Nephron (organoid): ENCODE data around the gene PNPO.

Source experiments
- H3K27ac Mint-ChIP-seq, 3 experiments: 2 replicates each; pipeline ENCODE4 v1.8.0; 2020; ENCODE audit warnings: mixed read lengths in 3 of 3, mild to moderate bottlenecking in 2 of 3, moderate library complexity in 1 of 3
- H3K27me3 Mint-ChIP-seq: 2 replicates; pipeline ENCODE4 v1.8.0; 2021; ENCODE audit warnings: low read depth, mild to moderate bottlenecking, moderate library complexity, mixed read lengths
- H3K36me3 Mint-ChIP-seq: 2 replicates; pipeline ENCODE4 v1.8.0; 2020; ENCODE audit warnings: low read depth, mixed read lengths
- H3K4me1 Mint-ChIP-seq: 2 replicates; pipeline ENCODE4 v1.8.0; 2020; ENCODE audit warnings: mixed read lengths
- H3K4me3 Mint-ChIP-seq, 3 experiments: 2 replicates each; pipeline ENCODE4 v1.8.0; 2020; ENCODE audit warnings: mild to moderate bottlenecking in 3 of 3, mixed read lengths in 3 of 3, moderate library complexity in 2 of 3
- H3K9me3 Mint-ChIP-seq: 2 replicates; pipeline ENCODE4 v1.8.0; 2020; ENCODE audit warnings: mixed read lengths
- TF ChIP-seq, protein P1 (sequence below), 3 experiments: fragments of 200-600 bp; sonication (generic); IDR thresholded peaks; one replicate each; pipeline ENCODE4 v1.5.0; 2021; ENCODE audit warnings: antibody characterized with exemption in 3 of 3; ENCODE audit not compliant: unreplicated experiment in 3 of 3

Gene PNPO

DNA sequence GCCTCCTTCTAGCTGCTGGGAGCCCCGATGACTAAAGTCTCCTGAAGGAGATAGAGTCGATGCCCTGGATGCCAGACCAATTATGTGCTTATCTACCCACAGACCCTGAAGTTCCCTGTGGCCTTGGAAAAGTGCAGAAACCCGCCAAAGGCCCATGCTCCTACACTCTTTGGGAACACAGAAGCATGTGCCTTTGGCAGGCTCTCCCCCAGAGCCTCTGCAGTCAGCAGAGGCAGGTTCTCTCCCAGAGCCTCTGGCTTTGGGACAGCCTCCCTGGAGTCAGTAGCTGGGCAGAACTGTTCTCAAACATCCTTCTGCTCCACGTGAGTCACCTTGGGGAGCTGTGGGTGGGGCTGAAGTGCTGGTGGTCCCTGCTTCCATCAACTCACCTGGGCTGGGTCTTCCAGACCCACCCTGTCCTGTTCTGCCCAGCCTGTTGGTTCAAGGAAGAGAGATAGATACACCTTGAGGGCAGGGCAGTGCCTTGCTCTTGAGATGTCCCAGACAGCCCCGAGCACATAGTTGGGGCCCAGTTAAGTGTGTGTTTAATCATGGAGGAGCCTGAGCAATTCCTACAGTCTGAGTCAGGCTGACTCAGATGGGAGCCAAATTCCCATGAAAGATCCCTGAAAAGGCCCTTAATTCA, 26.4 kb downstream of the PNPO start:
- Mint-ChIP-seq H3K27ac (peak overlapping the region in 2 of 3 experiments; percentile 25 to 61), H3K9me3 (no peaks in the 10 kb centered on the region), H3K4me3 (no peak overlapping the region), H3K36me3 (no peaks in the 10 kb centered on the region), H3K4me1 (peaks cover 22% of the 10 kb centered on the region), H3K27me3 (peaks cover 8% of the 10 kb centered on the region)
- TF ChIP-seq, protein P1, sequence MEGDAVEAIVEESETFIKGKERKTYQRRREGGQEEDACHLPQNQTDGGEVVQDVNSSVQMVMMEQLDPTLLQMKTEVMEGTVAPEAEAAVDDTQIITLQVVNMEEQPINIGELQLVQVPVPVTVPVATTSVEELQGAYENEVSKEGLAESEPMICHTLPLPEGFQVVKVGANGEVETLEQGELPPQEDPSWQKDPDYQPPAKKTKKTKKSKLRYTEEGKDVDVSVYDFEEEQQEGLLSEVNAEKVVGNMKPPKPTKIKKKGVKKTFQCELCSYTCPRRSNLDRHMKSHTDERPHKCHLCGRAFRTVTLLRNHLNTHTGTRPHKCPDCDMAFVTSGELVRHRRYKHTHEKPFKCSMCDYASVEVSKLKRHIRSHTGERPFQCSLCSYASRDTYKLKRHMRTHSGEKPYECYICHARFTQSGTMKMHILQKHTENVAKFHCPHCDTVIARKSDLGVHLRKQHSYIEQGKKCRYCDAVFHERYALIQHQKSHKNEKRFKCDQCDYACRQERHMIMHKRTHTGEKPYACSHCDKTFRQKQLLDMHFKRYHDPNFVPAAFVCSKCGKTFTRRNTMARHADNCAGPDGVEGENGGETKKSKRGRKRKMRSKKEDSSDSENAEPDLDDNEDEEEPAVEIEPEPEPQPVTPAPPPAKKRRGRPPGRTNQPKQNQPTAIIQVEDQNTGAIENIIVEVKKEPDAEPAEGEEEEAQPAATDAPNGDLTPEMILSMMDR (IDR thresholded peaks at IDR 0.05; ENCODE audit: unreplicated experiment in 3 of 3) = no peak

DNA sequence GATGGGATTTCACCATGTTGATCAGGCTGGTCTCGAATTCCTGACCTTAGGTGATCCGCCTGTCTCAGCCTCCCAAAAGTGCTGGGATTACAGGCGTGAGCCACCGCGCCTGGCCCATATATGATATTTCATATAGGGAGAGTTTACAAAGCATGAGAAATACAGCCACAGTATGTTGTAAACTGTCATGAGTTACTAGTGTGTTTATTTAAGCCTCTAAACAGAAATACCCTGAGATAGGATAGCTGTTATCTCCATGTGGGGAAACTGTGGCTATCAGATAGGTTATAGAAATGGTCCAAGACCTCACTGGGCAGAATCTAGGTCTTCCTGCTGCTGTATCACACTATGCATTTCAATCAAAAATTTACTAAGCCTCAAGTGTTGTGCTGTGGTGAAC, 27.5 kb downstream of the PNPO start:
- Mint-ChIP-seq H3K36me3 (no peaks in the 10 kb centered on the region), H3K9me3 (no peaks in the 10 kb centered on the region), H3K4me3 (no peak overlapping the region), H3K27ac (no peak overlapping the region), H3K4me1 (peaks cover 22% of the 10 kb centered on the region), H3K27me3 (peaks cover 5% of the 10 kb centered on the region)
- TF ChIP-seq, protein P1 (IDR thresholded peaks at IDR 0.05; ENCODE audit: unreplicated experiment in 3 of 3) = no peak

DNA sequence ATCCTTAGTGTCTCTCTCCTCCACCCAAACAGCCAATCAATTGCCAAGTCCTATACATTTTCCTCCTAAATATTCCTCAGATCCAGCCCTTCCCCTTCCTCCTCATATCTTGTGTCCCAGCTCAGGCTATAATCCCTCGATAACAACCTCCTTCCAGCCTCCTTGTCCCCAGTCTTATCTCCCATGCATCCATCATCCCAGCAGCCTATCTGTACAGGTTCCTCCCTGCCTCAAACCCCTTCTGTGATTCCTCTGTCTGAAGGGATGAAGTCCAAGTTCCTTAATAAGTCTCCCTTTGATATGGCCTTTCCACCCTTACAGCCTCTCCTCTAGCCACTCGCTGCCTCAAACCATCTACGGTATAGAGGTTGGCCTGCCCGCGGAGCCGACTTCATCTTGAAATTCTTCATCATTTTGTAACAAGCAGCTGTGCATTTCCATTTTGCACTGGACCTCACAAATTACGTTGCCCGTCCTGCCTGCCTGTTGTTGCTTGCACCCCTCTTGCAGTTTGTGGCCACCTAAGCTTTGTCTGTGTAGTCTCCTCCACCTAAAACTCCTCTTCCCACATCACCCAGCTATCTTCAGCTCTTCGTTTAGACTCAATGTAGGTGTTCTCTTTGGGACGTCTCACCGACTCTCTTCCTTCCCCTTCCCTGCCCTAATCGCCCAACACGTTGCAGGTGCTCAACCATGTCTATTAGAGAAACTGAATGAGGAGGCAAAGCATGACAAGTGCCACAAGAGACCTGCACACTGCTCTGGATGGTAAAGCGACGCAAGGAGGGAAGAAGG, 28.8 kb downstream of the PNPO start:
- peak overlapping the region in 2 of 3 experiments; percentile 7 to 49 for H3K27ac Mint-ChIP-seq
- TF ChIP-seq, protein P1 (IDR thresholded peaks at IDR 0.05; ENCODE audit: unreplicated experiment in 3 of 3) = no peak
- H3K36me3 Mint-ChIP-seq = peaks cover 11% of the 10 kb centered on the region
- H3K9me3 Mint-ChIP-seq = no peaks in the 10 kb centered on the region
- peaks cover 22% of the 10 kb centered on the region for H3K4me1 Mint-ChIP-seq
- no peaks in the 10 kb centered on the region for H3K27me3 Mint-ChIP-seq
- H3K4me3 Mint-ChIP-seq = peak overlapping the region; percentile 91 to 97 (median 93)

DNA sequence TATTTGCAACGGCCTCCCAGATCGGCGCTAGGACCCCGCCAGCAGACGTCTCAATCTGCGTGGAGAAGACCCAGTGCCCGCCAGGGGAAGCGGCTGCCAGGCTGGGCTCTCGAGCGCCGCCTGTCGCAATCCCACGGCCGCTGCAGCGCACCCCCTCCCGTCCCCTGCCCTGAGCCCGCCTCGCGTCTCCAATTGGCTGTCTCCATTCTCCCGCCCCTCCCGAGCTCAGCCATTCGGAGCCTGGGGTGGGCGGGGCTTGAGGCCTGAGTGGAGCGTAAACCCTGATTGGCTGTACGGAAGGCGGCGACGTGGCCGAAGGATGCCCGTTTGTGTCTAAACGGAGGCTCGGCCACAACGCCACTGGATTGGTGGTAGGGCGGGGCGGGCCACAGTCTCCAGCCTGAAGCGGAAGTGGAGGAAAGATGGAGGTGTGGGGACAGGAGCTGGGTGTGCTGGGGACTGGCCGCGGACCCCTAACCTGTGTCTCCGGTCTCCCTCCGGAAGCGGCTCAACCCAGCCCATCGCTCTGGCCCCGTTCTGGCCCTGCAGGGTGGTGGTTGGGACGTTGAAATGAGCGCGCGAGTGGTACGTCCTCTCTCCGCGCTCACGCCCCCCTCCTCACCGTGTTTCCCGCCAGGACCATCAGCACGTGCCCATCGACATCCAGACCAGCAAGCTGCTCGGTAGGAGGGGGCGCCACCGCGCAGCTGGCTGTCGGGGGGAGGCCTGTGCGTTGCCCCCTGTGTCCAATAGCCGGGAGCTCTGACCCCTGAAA, 29.5 kb downstream of the PNPO start, which contains the start of gene CDK5RAP3:
Gene CDK5RAP3 (plus strand): TSS at position 389 of the 775 bp plus-strand sequence. CDS start 34 bp downstream, at position 423.
- Mint-ChIP-seq H3K4me1 (peaks cover 22% of the 10 kb centered on the region), H3K9me3 (no peaks in the 10 kb centered on the region), H3K4me3 (peak within 1 kb of the TSS; percentile 91 to 97 (median 93)), H3K36me3 (peaks cover 18% of the 10 kb centered on the region), H3K27me3 (no peaks in the 10 kb centered on the region), H3K27ac (peak within 1 kb of the TSS; percentile 7 to 91 (median 82))
- TF ChIP-seq, protein P1 (IDR thresholded peaks at IDR 0.05; ENCODE audit: unreplicated experiment in 3 of 3) = peak; percentile 96 to 97 (median 97)

DNA sequence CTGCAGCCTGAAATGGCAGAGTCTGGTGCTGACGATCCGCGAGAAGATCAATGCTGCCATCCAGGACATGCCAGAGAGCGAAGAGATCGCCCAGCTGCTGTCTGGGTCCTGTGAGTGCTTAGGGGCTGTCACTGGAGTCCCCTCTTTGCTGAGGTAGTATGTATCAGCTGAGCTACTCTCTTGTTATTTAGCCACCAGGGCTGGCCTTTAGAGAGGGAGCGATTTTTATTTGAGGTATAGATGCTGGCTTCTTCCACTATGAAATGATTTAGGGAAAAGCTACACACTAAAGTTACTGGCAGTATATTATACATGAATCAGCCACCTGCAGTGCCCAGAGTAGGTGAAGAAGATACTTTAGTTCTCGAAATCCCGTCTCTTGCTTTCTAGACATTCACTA, 32.2 kb downstream of the PNPO start:
- Mint-ChIP-seq H3K9me3 (no peaks in the 10 kb centered on the region), H3K36me3 (peaks cover 28% of the 10 kb centered on the region), H3K4me1 (peaks cover 17% of the 10 kb centered on the region), H3K4me3 (peak overlapping the region; percentile 54 to 84 (median 59)), H3K27me3 (no peaks in the 10 kb centered on the region), H3K27ac (no peak overlapping the region)
- TF ChIP-seq, protein P1 (IDR thresholded peaks at IDR 0.05; ENCODE audit: unreplicated experiment in 3 of 3) = no peak
